ENCODE measurements around the gene DDX11.
"Not testable (repeated sequence)": the region's sequence is repeated elsewhere in the genome, so short reads cannot be mapped to it uniquely, and the experiment has no call there.

Gene DDX11

GRCh38 chr12:31125171-31125570 is 51.5 kb downstream of the DDX11 start:
- DNase-seq: not testable (repeated sequence)

GRCh38 chr12:31127209-31127848 is 53.7 kb downstream of the DDX11 start:
- not testable (repeated sequence) for DNase-seq

GRCh38 chr12:31136581-31136980 is 62.9 kb downstream of the DDX11 start:
- not testable (repeated sequence) for DNase-seq

- not testable (repeated sequence) for DNase-seq
Measured at GRCh38 chr12:31144768-31145167, 71.1 kb downstream of the DDX11 start.

GRCh38 chr12:31145296-31145695 is 71.6 kb downstream of the DDX11 start:
- not testable (repeated sequence) for DNase-seq

- DNase-seq: not testable (repeated sequence)
Measured at GRCh38 chr12:31147415-31147814, 73.8 kb downstream of the DDX11 start.

GRCh38 chr12:31150766-31151165 is 77.1 kb downstream of the DDX11 start:
- DNase-seq: not testable (repeated sequence)

All from fibroblast of skin of abdomen (primary cell).